Liver (tissue), 9 donors: ENCODE data around the gene GRIK1. TPM values are rescaled to one million over a fixed set of nuclear protein-coding genes. Genes with fewer than 3 reads are reported as not detected.

ENCODE experiments used
- DNase-seq: peaks from one replicate; pipeline ENCODE4 v3.0.0-alpha.2; 2017; ENCODE audit warnings: low spot score
- H3K27ac ChIP-seq, 2 donors: one replicate each; pipeline ENCODE4 v1.7.0; 2013; ENCODE audit warnings: inconsistent platforms in 2 of 2, low read length in 2 of 2, control low read depth in 1 of 2, low read depth in 1 of 2, mild to moderate bottlenecking in 1 of 2
- H3K27me3 ChIP-seq, 4 donors: one replicate each; pipeline versions ENCODE4 v1.6.1 to v1.7.0; 2013; ENCODE audit warnings: low read length in 3 of 4, inconsistent platforms in 1 of 4, mild to moderate bottlenecking in 1 of 4, moderate library complexity in 1 of 4; ENCODE audit not compliant: control insufficient read depth in 4 of 4, insufficient read depth in 4 of 4
- H3K36me3 ChIP-seq, 4 donors: one replicate each; pipeline versions ENCODE4 v1.6.1 to v1.7.0; 2013; ENCODE audit warnings: low read length in 3 of 4, mild to moderate bottlenecking in 3 of 4, low read depth in 1 of 4, moderate library complexity in 1 of 4; ENCODE audit not compliant: control insufficient read depth in 4 of 4, insufficient read depth in 3 of 4
- H3K4me1 ChIP-seq, 4 donors: one replicate each; pipeline versions ENCODE4 v1.6.1 to v1.7.0; 2013; ENCODE audit warnings: low read length in 3 of 4, mild to moderate bottlenecking in 3 of 4, moderate library complexity in 1 of 4; ENCODE audit not compliant: control insufficient read depth in 4 of 4, insufficient read depth in 4 of 4
- H3K4me3 ChIP-seq, 3 donors: one replicate each; pipeline versions ENCODE4 v1.6.1 to v1.7.0; 2013; ENCODE audit warnings: low read length in 3 of 3, control low read depth in 1 of 3, low read depth in 1 of 3, mild to moderate bottlenecking in 1 of 3
- H3K9ac ChIP-seq, 2 donors: one replicate each; pipeline ENCODE4 v1.7.0; 2013; ENCODE audit warnings: low read length in 2 of 2, mild to moderate bottlenecking in 2 of 2, moderate library complexity in 2 of 2, control low read depth in 1 of 2, low read depth in 1 of 2
- H3K9me3 ChIP-seq, 4 donors: one replicate each; pipeline versions ENCODE4 v1.6.1 to v1.7.0; 2013; ENCODE audit warnings: low read length in 3 of 4; ENCODE audit not compliant: control insufficient read depth in 4 of 4
- EGR1 ChIP-seq, 2 donors: IDR thresholded peaks; 2 replicates each; pipeline ENCODE4 v1.6.1; 2016 to 2018; ENCODE audit warnings: antibody characterized with exemption in 2 of 2, low read depth in 2 of 2
- GABPA ChIP-seq, 2 donors: IDR thresholded peaks in 1 of 2; conservative IDR thresholded peaks in 1 of 2; 2 replicates each; pipeline ENCODE4 v1.6.1; 2016; ENCODE audit warnings: antibody characterized with exemption in 2 of 2, mild to moderate bottlenecking in 1 of 2, moderate library complexity in 1 of 2
- HNF4A ChIP-seq, 2 donors: conservative IDR thresholded peaks; 2 replicates each; pipeline ENCODE4 v1.6.1; 2016; ENCODE audit warnings: antibody characterized with exemption in 2 of 2, mild to moderate bottlenecking in 2 of 2
- HNF4G ChIP-seq: IDR thresholded peaks from 2 replicates; pipeline ENCODE4 v1.6.1; 2016; ENCODE audit warnings: antibody characterized with exemption
- JUND ChIP-seq, 2 donors: IDR thresholded peaks; 2 replicates each; pipeline ENCODE4 v1.6.1; 2016; ENCODE audit warnings: antibody characterized with exemption in 2 of 2
- NR2F2 ChIP-seq: IDR thresholded peaks from 2 replicates; pipeline ENCODE4 v1.6.1; 2016; ENCODE audit warnings: antibody characterized with exemption
- RXRA ChIP-seq, 2 donors: IDR thresholded peaks; 2 replicates each; pipeline ENCODE4 v1.6.1; 2017 to 2018; ENCODE audit warnings: antibody characterized with exemption in 2 of 2, mild to moderate bottlenecking in 1 of 2
- SP1 ChIP-seq: IDR thresholded peaks from 2 replicates; pipeline ENCODE4 v1.6.1; 2018; ENCODE audit warnings: antibody characterized with exemption, mild to moderate bottlenecking
- WGBS: extraction: QIAGEN DNeasy Blood & Tissue Kit; methylation state at CpG from one replicate; pipeline ENCODE4 v1.1.7; 2013; 5-methylcytosine and 5-hydroxymethylcytosine counted together
- polyA plus RNA-seq, 2 donors: library from polyadenylated mRNA; stranded (reverse) in 1 of 2; unstranded in 1 of 2; fragments of 200-250 nt in 1 of 2; fragments of >200 nt in 1 of 2; fragmentation: Nextera tagmentation in 1 of 2; extraction: Ambion mirVana in 1 of 2; gene quantifications; one replicate each; pipeline versions ENCODE4 v1.2.1 to v1.2.3, GENCODE V29; 2013 to 2015
- total RNA-seq, 2 donors: library from RNA; depleted of rRNA; stranded (reverse); fragments of >200 nt; gene quantifications; one replicate each; pipeline ENCODE4 v1.2.3, GENCODE V29; 2014
- TF ChIP-seq, protein P1 (sequence below): IDR thresholded peaks from 2 replicates; pipeline ENCODE4 v1.6.1; 2016; ENCODE audit warnings: antibody characterized with exemption
- TF ChIP-seq, protein P2 (sequence below): IDR thresholded peaks from 2 replicates; pipeline ENCODE4 v1.6.1; 2016; ENCODE audit warnings: antibody characterized with exemption
- TF ChIP-seq, protein P3 (sequence below): fragments of 150-350 bp; IDR thresholded peaks from 2 replicates; pipeline ENCODE4 v1.5.1; 2017; ENCODE audit warnings: improper control_type of control experiment, low read depth, low read length; ENCODE audit not compliant: missing input control
- TF ChIP-seq, protein P4 (sequence below): IDR thresholded peaks from 2 replicates; pipeline ENCODE4 v1.6.1; 2016; ENCODE audit warnings: antibody characterized with exemption
- donor health status: healthy.
- donor health status: healthy.
- donor health status: healthy.
- donor health status: healthy.
- donor health status: healthy.

GRIK1 gene
- total and polyA plus RNA-seq, 4 donors: 0.02 to 0.14 (median 0.05) TPM; not detected in 1

DNA sequence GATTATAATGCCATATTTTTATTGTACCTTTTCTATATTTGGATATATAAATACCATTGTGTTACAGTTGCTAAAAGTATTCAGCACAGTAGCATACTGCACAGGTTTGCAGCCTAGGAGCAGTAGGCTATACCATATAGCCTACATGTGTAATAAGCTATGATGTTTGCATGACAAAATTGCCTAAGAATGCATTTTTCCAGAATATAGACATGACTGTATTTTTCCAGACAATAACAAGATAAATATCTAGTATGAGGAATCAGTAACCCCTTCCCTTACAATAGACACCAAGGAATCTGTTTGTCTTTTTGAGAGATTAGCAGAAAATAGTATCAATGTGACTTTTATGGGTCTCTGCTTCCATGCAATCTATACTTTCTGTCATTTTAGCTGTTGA lies 228.6 kb downstream of the GRIK1 start:
- DNase-seq: no peak

DNA sequence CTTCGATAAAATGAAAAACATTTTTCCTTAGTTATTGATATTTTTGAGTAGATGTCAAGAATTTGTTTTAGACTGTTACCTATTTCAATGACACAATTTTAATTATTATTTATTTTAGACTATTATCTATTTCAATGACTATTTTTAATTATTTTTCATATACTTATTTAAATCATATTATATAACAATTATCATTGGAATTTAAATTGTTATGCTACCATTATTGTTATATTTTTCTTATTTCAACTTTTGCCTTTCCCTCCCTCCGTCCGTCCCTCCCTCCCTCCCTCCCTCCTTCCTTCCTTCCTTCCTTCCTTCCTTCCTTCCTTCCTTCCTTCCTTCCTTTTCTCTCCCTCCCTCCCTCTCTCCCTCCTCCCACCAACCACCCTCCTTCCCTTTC lies 229.3 kb downstream of the GRIK1 start:
- Histone ChIP-seq H3K9ac (no peak overlapping the region), H3K4me1 (no peaks in the 10 kb centered on the region), H3K27me3 (no peaks in the 10 kb centered on the region), H3K36me3 (no peaks in the 10 kb centered on the region), H3K9me3 (no peaks in the 10 kb centered on the region), H3K4me3 (no peak overlapping the region), H3K27ac (no peak overlapping the region)
- no peak for DNase-seq
- TF ChIP-seq SP1 (no peak), HNF4G (no peak)
- 87% methylated on average over 3 of the region's 3 CpGs for WGBS

More for the DNA sequence above, 228.6 kb downstream of the GRIK1 start:
- H3K27ac ChIP-seq: no peak overlapping the region
- TF ChIP-seq EGR1 (IDR thresholded peaks at IDR 0.05; ENCODE audit: low read depth in 2 of 2): no peak
- TF ChIP-seq, protein P1, sequence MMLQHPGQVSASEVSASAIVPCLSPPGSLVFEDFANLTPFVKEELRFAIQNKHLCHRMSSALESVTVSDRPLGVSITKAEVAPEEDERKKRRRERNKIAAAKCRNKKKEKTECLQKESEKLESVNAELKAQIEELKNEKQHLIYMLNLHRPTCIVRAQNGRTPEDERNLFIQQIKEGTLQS: no peak
- no peak for TF ChIP-seq GABPA (IDR thresholded peaks at IDR 0.05 in 1 of 2, conservative IDR thresholded peaks at IDR 0.05 in 1 of 2)
- TF ChIP-seq, protein P2, sequence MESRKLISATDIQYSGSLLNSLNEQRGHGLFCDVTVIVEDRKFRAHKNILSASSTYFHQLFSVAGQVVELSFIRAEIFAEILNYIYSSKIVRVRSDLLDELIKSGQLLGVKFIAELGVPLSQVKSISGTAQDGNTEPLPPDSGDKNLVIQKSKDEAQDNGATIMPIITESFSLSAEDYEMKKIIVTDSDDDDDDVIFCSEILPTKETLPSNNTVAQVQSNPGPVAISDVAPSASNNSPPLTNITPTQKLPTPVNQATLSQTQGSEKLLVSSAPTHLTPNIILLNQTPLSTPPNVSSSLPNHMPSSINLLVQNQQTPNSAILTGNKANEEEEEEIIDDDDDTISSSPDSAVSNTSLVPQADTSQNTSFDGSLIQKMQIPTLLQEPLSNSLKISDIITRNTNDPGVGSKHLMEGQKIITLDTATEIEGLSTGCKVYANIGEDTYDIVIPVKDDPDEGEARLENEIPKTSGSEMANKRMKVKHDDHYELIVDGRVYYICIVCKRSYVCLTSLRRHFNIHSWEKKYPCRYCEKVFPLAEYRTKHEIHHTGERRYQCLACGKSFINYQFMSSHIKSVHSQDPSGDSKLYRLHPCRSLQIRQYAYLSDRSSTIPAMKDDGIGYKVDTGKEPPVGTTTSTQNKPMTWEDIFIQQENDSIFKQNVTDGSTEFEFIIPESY: no peak
- no peak for TF ChIP-seq HNF4A (conservative IDR thresholded peaks at IDR 0.05)
- TF ChIP-seq JUND (IDR thresholded peaks at IDR 0.05): no peak
- TF ChIP-seq, protein P3, sequence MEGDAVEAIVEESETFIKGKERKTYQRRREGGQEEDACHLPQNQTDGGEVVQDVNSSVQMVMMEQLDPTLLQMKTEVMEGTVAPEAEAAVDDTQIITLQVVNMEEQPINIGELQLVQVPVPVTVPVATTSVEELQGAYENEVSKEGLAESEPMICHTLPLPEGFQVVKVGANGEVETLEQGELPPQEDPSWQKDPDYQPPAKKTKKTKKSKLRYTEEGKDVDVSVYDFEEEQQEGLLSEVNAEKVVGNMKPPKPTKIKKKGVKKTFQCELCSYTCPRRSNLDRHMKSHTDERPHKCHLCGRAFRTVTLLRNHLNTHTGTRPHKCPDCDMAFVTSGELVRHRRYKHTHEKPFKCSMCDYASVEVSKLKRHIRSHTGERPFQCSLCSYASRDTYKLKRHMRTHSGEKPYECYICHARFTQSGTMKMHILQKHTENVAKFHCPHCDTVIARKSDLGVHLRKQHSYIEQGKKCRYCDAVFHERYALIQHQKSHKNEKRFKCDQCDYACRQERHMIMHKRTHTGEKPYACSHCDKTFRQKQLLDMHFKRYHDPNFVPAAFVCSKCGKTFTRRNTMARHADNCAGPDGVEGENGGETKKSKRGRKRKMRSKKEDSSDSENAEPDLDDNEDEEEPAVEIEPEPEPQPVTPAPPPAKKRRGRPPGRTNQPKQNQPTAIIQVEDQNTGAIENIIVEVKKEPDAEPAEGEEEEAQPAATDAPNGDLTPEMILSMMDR: no peak
- TF ChIP-seq, protein P4, sequence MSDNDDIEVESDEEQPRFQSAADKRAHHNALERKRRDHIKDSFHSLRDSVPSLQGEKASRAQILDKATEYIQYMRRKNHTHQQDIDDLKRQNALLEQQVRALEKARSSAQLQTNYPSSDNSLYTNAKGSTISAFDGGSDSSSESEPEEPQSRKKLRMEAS: no peak
- no peak for TF ChIP-seq NR2F2
- H3K9ac ChIP-seq: no peak overlapping the region
- no peaks in the 10 kb centered on the region for H3K4me1 ChIP-seq
- H3K9me3 ChIP-seq: no peaks in the 10 kb centered on the region
- no peaks in the 10 kb centered on the region for H3K36me3 ChIP-seq
- no peak overlapping the region for H3K4me3 ChIP-seq
- H3K27me3 ChIP-seq: no peaks in the 10 kb centered on the region

DNA sequence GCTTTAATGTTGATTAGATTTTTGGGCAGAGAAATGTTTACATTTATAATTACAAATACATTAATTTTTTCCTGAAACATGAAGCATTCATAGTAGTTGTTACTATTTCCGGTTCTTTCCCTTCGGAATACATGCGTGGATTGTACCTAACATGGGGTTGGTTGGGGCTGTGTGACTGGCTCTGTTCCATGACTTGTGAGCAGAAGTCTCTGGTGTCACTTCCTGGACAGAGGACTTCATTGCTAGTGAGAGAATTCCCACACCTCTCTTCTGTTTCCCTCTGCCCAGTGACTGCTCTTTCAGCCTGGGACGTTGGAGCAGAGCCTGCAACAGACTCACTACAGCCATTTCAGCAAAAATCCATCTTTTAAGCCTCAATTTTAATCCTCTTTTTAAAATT lies 231.4 kb downstream of the GRIK1 start:
- Histone ChIP-seq H3K4me3 (no peak overlapping the region), H3K9ac (no peak overlapping the region), H3K27me3 (no peaks in the 10 kb centered on the region), H3K36me3 (no peaks in the 10 kb centered on the region), H3K27ac (no peak overlapping the region), H3K9me3 (no peaks in the 10 kb centered on the region), H3K4me1 (no peaks in the 10 kb centered on the region)
- no peak for DNase-seq
- TF ChIP-seq RXRA (IDR thresholded peaks at IDR 0.05) (no peak), GABPA (IDR thresholded peaks at IDR 0.05 in 1 of 2, conservative IDR thresholded peaks at IDR 0.05 in 1 of 2) (no peak)
- 87% methylated on average over 4 of the region's 4 CpGs for WGBS
